RWPE1 (cell line): Measurements from ENCODE around the gene ZNF148.
"Not testable (repeated sequence)": the region's sequence is repeated elsewhere in the genome, so short reads cannot be mapped to it uniquely, and the experiment has no call there.

ENCODE experiments used
- CTCF ChIA-PET: fragments of 350-600 bp; sonication (Branson Sonifier 250); formaldehyde crosslinking; extraction: SDS; loops from one replicate; lab custom pipeline; 2021; lab: Yijun Ruan, JAX
- POLR2A ChIA-PET: fragments of 400-600 bp; formaldehyde crosslinking; extraction: SDS; loops from one replicate; lab custom pipeline; 2020; ENCODE audit warnings: antibody characterized with exemption; ENCODE audit not compliant: low non-redundant PET; lab: Yijun Ruan, JAX
- DNase-seq: peaks from one replicate; pipeline ENCODE4 v3.0.0; 2012; ENCODE audit warnings: low spot score
- H3K27ac ChIP-seq: fragments of 450-650 bp; 2 replicates; pipeline ENCODE4 v1.5.1; 2017
- TF ChIP-seq, protein P1 (sequence below): fragments of 450-650 bp; conservative IDR thresholded peaks from 2 replicates; pipeline ENCODE4 v1.5.1; 2017; ENCODE audit warnings: low read depth, mild to moderate bottlenecking

The ZNF148 gene

DNA sequence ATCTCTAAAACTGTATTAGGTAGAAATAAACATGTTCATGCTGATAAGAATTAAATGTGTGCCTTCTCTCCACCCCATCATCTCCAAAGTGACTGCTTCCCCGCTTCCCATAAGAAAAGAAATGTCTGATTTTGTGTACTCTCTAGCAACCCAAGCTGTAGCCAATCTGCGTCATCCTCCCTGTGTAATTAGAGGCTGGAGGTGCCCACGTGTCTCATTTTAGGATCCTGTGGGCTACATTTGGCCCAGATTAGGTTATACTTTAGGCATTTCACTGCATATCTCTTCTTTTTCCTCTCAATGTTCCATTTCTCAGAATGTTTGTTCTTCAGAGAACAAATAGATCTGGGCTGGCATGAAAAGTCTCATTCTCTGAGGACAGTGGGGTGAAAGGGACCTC, 19.3 kb upstream of the ZNF148 start:
- ChIA-PET POLR2A (no interaction called here), CTCF (interaction anchor here (0.6 kb wide), 1 partner anchor 114 kb away, joined by 5 read pairs; no protein-coding TSS in a partner anchor)
- TF ChIP-seq, protein P1, sequence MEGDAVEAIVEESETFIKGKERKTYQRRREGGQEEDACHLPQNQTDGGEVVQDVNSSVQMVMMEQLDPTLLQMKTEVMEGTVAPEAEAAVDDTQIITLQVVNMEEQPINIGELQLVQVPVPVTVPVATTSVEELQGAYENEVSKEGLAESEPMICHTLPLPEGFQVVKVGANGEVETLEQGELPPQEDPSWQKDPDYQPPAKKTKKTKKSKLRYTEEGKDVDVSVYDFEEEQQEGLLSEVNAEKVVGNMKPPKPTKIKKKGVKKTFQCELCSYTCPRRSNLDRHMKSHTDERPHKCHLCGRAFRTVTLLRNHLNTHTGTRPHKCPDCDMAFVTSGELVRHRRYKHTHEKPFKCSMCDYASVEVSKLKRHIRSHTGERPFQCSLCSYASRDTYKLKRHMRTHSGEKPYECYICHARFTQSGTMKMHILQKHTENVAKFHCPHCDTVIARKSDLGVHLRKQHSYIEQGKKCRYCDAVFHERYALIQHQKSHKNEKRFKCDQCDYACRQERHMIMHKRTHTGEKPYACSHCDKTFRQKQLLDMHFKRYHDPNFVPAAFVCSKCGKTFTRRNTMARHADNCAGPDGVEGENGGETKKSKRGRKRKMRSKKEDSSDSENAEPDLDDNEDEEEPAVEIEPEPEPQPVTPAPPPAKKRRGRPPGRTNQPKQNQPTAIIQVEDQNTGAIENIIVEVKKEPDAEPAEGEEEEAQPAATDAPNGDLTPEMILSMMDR = no peak
- no peak overlapping the region for H3K27ac ChIP-seq
- no peak for DNase-seq

DNA sequence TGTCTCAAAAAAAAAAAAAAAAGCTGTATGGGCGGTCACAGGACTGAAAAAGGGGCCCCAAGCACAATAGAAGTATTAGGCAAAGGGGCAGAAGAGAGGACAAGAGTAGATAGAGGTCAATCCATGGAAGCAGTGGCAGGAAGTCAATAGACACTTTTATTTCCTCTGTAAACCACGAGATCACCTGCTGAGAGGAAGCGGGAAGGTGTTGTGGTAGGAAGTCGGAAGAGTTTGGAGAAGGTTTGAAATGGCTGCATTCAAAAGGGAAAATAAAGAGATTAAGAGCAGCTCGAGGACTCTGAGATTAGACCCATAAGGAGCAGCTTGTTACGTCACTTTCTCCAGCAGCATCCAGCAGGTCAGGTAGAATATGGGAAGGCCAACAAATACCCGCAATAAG, 14.2 kb upstream of the ZNF148 start:
- TF ChIP-seq, protein P1 = no peak
- no peak for DNase-seq
- ChIA-PET CTCF (no interaction called here), POLR2A (no interaction called here)
- H3K27ac ChIP-seq = no peak overlapping the region

DNA sequence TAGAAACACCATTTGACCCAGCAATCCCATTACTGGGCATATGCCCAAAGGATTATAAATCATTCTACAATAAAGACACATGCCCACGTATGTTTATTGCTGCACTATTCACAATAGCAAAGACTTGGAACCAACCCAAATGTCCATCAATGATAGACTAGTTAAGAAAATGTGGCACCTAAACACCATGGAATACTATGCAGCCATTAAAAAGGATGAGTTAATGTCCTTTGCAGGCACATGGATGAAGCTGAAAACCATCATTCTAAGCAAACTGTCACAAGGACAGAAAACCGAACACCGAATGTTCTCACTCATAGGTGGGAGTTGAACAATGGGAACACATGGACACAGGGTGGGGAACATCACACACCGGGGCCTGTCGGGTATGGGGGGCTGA, 13.2 kb upstream of the ZNF148 start:
- H3K27ac ChIP-seq, POLR2A ChIA-PET, DNase-seq: not testable (repeated sequence)
- CTCF ChIA-PET = interaction anchor here (0.6 kb wide), 1 partner anchor 317 kb away, joined by 5 read pairs; no protein-coding TSS in a partner anchor

DNA sequence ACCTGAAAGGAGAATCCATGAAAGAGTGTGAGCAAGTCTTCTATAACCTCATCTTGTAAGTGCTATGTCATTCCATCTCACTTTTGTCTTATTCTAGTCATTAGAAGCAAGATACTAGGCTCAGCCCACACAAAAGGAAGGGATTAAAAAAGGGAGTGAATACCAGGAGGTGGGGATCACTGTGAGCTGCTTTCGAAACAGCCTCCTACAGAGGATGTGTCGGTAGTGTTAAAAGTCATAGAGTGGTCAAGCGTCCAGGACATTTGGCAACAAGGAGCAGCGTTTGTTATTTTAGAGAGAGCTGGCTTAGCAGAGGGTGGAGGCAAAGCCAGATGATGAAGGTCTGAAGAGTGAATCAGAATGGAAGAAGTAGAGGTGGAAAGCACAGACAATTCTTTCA, 11.7 kb upstream of the ZNF148 start:
- TF ChIP-seq, protein P1 = no peak
- H3K27ac ChIP-seq = no peak overlapping the region
- POLR2A ChIA-PET = no interaction called here
- CTCF ChIA-PET = no interaction called here
- DNase-seq = no peak

DNA sequence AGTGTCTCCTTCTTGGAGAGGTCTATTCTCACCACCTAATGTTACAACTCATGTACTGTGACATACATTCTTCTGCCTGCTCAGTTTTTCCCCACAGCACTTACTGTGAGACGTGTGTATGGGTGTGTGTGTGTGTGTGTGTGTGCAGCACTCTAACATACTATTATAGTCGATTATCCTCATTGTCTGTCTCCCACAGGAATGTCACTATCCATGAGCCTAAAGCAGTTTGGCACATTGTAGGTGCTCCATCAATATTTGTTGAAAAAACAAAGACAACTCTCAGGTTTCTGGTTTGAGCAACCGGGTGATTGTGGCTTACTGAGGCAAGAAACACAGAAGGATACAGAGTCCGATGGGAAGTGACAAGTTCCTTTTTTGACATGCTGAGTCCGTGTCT, 8.6 kb upstream of the ZNF148 start:
- no peak overlapping the region for H3K27ac ChIP-seq
- ChIA-PET POLR2A (no interaction called here), CTCF (no interaction called here)
- TF ChIP-seq, protein P1 = no peak
- DNase-seq = no peak

DNA sequence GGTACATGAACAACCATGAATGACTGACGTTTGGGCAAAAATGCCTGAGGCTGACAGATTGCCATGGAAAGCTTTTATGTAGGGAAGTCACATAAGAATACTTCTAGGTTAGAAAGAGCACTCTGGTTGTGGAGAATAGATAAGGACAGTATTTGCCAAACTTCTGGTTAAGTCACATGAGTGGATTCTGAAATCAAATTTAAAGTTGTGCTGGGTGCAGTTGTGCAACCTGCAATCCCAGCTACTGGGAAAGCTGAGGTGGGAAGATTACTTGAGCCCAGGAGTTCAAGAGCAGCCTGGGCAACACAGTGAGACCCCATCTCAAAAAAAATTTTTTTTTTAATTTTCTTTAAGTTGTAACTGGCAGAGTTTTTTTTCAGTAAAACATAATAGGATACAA, 7.2 kb upstream of the ZNF148 start:
- TF ChIP-seq, protein P1 = no peak
- ChIA-PET CTCF (no interaction called here), POLR2A (interaction anchor here (0.6 kb wide), 1 partner anchor 375 kb away, joined by 6 read pairs; no protein-coding TSS in a partner anchor)
- DNase-seq = no peak
- H3K27ac ChIP-seq = no peak overlapping the region

DNA sequence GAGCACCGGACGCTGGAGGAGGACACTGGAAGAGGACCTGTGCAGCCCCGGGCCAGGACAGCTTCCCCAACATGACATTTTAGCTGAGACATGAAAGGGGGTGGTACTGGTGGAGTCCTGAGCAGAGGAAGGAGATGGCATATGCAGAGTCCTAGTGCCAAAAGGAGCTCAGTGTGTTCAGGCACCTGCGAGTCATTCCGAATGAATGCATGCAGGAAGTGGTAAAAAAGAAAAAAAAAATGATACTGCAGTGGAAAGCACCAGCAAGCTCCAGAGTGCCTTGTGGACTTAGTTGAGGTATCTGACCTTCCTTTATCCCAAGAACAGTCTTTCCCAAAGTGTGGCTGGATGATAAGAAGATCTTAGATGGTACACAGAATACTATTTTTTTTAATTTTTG, 6.6 kb upstream of the ZNF148 start:
- ChIA-PET CTCF (no interaction called here), POLR2A (interaction anchor here (0.6 kb wide), 1 partner anchor 374 kb away, joined by 6 read pairs; no protein-coding TSS in a partner anchor)
- no peak overlapping the region for H3K27ac ChIP-seq

More for the DNA sequence above, 6.6 kb upstream of the ZNF148 start:
- TF ChIP-seq, protein P1 = no peak
- no peak for DNase-seq
